GM21447 (cell line): ENCODE measurements around the gene ARMC2.
"Not testable (repeated sequence)": the region's sequence is repeated elsewhere in the genome, so short reads cannot be mapped to it uniquely, and the experiment has no call there.

Experiments used
- ATAC-seq: cut with Tn5 transposase; IDR thresholded peaks from one replicate; pipeline ENCODE4 v1.9.1; 2021; ENCODE audit not compliant: unreplicated experiment

Gene ARMC2

GRCh38 chr6:108835218-108835850 lies 12.9 kb upstream of the ARMC2 start:
- ATAC-seq, result peak; percentile 83

- ATAC-seq, result no peak
These were observed 12.2 kb upstream of the ARMC2 start for GRCh38 chr6:108836061-108836460.

DNA sequence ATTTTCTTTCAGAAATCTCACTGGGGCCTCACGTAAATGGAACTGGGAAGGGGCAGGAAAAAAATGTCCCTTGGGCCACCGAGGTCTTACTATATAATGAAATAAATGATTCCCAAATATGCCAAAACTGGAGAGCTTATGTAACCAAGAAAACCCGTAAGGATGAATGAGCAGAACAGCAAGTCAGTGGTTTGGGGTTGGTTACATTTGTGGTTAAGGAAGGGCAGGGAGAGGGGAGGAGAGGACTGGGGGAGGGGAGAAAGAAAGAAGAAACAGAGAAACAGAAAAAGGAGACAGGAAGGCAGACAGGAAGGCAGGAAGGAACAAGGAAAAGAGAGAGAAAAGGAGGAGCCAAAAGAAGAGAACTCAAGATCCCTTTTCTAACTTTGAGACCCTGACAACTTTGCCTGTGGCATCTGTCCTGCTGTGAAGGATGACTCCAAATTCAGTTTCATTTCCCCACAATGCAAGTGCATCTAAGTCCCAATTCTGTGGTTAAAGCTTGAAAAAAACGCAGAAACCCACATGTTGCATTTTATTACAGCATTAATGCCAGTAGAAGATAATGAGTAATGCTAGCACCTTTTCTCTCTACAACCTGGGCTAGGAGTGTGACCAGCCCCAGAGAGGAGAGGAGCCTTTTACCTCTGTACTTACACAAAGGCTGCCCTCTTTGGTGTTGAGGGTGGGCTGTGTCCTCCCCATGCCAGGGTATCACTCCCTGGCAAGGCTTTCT lies 10.8 kb upstream of the ARMC2 start:
- ATAC-seq, result no peak

DNA sequence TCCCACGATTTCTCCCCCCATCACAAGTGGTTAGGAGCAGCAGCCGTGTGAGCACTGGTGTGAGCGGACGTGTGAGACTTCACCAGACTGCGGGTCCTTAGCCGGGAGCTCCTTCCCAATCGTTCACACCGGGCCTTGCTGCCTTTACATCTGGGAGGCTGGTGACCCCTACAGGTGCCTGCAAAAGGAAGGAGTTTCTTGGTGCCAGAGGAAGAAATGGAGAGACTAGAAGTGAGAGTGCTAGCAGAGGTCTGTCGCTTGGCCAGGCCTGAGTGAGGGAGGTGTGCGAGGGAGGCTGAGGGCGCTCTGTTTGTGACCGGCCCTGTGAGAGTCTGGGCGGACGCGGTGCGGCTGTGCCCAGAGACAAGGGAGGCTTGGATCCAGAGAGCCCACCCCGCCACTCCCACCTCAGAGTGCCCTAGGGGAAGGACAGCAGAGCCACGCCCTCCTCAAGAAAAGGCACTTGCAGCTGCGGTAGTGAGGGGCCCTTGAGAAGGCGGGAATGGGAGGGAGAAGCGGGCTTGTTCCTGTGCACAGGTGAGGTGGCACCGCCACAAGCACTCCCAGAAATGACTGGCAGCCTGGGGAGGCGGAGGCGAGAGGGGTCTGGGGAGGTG lies 10.0 kb upstream of the ARMC2 start:
- ATAC-seq, result no peak

DNA sequence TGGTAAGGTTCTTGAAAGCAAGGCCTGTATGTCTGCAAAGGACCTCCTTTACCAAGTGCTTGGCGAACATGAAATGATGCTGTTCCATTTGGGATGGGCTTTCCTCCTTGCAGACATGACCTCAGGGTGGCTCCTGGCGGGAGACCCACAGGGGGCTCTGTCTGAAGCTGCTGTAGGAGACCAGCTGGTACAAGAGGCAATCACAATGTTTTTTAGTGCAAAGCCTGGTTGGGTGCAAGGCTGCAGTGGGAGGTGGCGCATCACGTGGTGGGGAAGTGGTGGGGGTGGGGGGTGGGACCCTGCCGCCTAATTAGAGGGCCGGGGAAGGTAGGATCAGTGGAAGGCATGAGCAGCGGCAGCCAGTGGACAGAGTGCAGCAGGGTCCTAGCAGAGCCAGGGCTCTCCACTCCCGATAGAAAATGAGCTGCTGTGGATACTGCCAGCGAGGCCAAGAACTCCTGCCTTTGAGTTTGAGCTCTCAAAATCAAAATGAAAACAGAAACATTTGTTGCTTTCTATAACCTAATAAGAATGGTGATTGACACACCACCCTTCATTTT lies 9.1 kb upstream of the ARMC2 start:
- no peak for ATAC-seq

DNA sequence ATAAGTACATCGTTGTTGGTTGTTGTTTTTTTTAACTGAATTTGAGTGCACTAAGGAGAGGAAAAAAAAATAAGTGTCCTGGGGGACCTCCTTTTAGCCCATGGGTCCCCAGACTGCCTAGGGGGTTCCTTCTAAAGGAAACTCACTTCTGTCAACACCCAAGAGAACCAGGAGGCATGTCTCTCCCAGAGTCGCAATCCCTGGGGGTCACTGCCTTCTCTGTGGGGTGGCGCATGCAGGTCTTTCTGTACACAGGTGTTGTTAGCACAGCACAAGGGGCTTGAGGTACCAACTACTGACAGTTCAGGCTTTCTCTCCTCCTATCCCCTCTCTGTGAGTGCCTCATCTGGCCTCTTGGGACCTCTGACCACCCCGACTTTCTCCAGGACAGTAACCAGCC lies 7.3 kb upstream of the ARMC2 start:
- ATAC-seq, result no peak

GRCh38 chr6:108841377-108841855 lies 6.8 kb upstream of the ARMC2 start:
- ATAC-seq, result no peak

- ATAC-seq, result no peak
These were observed 4.1 kb upstream of the ARMC2 start for GRCh38 chr6:108844135-108844534.

- no peak for ATAC-seq
These were observed 3.1 kb upstream of the ARMC2 start for GRCh38 chr6:108845145-108845544.

GRCh38 chr6:108846101-108846500 lies 2.1 kb upstream of the ARMC2 start:
- ATAC-seq, result no peak

DNA sequence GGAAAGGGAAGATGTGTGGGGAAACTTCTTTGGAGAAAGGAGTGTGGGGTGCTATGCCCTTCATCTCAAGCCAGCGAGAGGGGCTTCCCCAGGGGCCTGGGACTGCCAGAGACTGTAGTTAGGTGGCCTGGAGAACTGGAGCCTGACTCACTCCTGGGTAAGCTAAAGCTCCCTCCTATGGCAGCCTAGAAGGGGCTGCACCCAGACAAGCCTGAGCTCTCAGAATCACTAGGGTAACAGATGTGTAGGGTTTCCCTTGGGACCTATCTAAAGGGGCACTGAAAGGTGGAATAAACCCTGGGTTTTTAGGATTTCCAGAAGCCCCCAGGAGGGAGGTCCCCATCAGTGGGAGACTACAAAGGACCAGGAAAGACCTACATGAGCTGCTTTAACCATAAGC lies 1.6 kb upstream of the ARMC2 start:
- no peak for ATAC-seq

GRCh38 chr6:108847738-108848115 lies 495 bp upstream of the ARMC2 start:
- no peak for ATAC-seq

DNA sequence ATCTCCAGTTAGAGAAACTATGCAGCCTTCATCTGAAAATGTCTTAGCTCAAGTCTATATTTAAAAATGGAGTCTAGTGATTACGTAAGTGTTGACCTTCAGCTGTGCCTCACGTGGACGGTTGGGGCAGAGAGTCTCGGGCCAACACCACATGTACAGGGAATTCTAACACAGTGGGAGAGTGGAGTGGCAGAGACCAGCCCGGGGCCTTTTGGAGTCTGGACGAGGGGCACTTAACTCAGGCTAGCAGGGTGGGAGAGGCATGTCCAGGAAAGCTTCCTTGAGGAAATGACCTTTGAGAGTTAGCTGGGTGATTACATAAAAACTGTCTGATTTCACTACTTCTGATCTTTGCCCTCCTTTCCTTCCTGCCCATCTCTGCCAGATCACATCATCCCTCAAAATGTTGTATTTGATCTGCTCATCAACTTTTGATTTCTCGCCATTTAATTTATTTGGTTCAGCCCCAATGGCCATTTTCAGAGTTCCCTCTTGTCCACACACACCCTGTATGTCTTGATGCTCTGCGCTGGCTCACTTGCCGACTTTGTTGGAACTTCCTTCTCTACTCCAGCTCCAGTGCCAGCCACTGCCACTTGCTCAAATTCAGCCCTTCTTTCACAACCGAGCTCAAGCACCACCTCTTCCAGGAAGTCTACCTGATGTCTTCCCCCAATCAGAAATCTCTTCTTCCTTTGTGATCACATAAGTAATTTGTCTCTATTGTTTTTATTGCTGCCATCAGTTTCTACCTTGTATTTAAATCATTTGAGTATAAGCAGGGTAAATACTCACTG lies 2.6 kb downstream of the ARMC2 start:
- no peak for ATAC-seq

DNA sequence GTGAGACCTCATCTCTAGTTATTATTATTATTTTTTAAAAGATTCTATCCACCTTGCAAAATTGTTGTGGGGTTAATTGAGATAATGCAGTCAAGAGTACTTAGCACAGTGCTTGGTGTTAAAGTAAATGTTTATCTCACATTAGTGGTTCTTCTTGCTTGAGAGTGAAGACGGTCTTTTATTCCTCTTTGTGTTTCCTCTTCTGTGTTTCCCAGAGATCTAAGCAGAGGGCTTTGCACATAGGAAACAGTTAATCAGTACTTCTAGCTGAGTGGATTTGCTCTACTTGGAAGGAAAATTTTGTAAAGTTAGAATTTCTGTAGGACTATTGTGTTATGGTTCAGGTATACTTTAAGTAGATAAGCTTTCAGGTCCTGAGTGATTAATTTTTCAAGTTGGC lies 3.5 kb downstream of the ARMC2 start:
- ATAC-seq, result no peak

DNA sequence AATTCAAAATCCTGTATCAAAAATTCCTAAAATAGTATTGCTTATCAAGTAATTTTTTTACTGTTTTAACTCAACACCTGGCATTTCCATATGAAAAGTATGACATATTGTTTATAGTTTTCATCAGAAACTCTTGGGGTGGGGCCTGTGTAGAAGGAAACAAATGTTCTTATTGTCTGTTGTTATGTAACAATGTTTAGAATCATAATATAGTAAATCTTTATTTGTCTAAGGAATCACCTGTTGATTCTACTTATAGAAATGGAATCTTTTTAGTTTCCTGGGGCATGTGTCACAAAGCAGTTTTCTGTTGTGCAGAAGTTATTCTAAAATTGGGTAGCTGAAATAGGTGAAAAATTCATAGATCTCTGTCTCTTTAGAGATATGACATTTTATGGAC lies 4.9 kb downstream of the ARMC2 start:
- ATAC-seq, result no peak

DNA sequence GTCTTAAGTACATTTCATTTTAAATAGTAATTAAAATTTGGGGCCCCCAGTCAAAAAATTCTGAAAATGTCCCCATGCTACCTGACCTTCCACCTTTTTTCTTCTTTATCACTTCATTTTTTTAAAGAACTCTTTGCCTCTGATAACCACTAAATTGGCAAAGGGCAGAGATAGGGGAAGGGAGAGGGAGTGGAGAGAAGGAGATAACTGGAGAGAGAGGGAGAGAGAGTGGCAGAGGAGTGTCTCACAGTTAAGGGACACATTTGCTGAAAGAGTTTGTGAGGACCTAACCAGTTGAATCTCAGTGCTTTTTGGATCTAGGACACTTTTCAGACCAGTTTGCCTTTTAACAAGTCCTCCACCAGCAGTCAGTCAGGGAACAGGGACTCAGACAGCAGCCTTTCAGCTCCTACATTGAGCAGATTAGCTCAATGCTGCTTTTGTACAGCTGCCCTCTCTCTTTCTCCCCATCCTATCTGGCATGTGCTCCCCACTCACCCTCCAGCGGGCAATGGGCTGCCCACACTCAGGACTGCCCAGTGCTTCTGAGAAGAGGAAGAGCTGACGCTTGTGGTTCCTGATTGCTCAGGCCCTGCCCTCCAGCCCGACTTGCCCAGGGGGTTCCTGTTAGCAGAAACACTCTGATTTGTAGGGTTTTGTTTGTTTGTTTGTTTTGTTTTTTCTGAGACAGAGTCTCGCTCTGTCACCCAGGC lies 14.4 kb downstream of the ARMC2 start:
- ATAC-seq, result no peak

DNA sequence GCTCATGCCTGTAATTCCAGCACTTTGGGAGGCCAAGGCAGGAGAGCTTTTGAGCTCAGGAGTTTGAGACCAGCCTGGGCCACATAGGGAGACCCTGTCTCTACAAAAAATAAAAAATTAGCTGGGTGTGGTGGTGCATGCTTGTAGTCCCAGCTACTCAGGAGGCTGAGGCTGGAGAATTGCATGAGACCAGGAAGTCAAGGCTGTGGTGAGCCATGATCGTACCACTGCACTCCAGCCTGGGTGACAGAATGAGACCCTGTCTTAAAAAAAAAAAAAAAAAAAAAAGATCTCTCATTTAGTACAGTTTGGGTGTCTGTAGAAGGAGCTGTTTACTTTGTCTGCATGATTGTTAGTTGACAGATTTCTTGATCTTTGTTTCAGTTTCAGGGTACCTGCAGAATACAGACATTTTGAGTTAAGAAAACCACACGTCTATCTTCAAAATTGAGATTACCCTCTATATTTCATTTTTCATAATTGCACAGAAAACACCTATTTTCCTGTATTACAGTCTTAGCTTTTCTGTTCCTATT lies 17.6 kb downstream of the ARMC2 start:
- ATAC-seq, result not testable (repeated sequence)

DNA sequence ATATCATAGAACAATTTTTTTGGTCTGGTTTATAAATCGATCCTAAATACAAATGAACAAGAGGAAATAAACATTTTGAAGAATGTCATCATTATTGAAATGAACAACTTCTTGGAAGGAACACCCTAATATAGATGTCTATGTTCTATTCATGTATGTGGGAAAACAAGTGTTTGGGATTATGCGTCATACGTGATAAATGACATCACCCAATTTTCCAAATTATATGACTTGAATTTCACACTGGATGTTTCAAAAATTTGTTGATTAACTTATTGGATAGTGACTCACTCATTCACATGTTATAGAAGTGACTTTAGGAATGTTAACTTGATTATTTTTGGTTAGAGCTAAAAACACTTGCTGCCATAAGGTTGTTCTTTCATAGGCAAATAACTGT lies 18.6 kb downstream of the ARMC2 start:
- ATAC-seq, result no peak

GRCh38 chr6:108868647-108869046 lies 20.4 kb downstream of the ARMC2 start:
- no peak for ATAC-seq

DNA sequence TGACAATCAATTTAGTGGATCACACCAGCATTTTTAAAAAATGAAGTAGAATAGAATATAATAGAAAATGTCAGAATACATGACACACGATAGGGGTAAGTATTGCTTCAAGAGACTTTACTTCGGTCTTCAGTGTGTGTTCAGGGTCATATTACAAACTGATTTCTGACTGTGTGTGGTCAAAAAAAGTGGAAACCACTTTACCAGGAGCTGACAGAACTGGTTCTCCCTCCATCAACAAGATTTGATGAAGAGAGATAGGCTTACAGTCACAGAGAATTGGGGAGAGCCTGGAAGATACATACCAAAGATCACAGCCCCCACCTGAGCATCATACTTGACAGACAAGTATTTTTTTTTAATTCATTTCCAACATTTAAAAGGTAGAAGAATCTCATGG lies 21.7 kb downstream of the ARMC2 start:
- ATAC-seq, result no peak
